ENCODE data around the gene NR0B2. TPM values are rescaled to one million over a fixed set of nuclear protein-coding genes. Genes with fewer than 3 reads are reported as not detected.

NR0B2 gene
- total RNA-seq, 1 experiment from 2014 or later, result not detected

DNA sequence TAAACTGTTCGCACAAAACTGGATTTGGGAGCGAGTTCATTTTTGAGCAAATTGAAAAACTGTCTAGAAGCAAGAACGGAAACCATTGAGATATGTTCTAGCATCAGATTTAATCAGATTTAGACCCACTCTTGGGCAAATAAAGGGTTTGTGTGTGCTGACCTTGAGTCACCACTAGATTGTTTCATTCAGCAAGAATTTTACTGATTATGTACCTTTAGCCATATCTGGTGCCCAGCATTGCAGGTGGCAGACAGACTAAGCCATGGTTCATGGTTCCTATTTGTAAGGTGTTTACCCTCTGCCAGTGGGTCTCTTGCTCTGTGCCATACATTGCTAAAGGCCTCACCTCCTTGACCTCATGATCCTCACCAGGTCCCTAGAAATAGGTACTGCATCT, 9.1 kb upstream of the NR0B2 start:
- peaks cover 4% of the 10 kb centered on the region for H3F3A ChIP-seq (ENCODE audit: low read length, unreplicated experiment)
- peak; percentile 75 for DNase-seq
- H4K20me1 ChIP-seq (ENCODE audit: low read length), result peaks cover 14% of the 10 kb centered on the region; the same call in 1 of the 2 replicates
- H3K4me2 ChIP-seq (ENCODE audit: low read length), result peak overlapping the region; percentile 87
- ChIA-PET POLR2A (ENCODE audit: unreplicated experiment) (no interaction called here), CTCF (no interaction called here)
- peak overlapping the region; percentile 83 for H3K4me3 ChIP-seq (ENCODE audit: low read length)
- ATAC-seq, result peak; percentile 53
- H2AFZ ChIP-seq (ENCODE audit: low read length), result no peak overlapping the region
- H3K9me2 ChIP-seq (replicated peaks; ENCODE audit: low read length), result no peaks in the 10 kb centered on the region
- TF ChIP-seq, protein P1, sequence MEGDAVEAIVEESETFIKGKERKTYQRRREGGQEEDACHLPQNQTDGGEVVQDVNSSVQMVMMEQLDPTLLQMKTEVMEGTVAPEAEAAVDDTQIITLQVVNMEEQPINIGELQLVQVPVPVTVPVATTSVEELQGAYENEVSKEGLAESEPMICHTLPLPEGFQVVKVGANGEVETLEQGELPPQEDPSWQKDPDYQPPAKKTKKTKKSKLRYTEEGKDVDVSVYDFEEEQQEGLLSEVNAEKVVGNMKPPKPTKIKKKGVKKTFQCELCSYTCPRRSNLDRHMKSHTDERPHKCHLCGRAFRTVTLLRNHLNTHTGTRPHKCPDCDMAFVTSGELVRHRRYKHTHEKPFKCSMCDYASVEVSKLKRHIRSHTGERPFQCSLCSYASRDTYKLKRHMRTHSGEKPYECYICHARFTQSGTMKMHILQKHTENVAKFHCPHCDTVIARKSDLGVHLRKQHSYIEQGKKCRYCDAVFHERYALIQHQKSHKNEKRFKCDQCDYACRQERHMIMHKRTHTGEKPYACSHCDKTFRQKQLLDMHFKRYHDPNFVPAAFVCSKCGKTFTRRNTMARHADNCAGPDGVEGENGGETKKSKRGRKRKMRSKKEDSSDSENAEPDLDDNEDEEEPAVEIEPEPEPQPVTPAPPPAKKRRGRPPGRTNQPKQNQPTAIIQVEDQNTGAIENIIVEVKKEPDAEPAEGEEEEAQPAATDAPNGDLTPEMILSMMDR (conservative IDR thresholded peaks at IDR 0.05; ENCODE audit: low read depth, low read length), result no peak
- TF ChIP-seq EZH2 (IDR thresholded peaks at IDR 0.05; ENCODE audit: low read length, unreplicated experiment) (no peak), EZH2phosphoT487 (IDR thresholded peaks at IDR 0.05; ENCODE audit: borderline replicate concordance, low read length) (no peak)
- no peaks in the 10 kb centered on the region for H3K27me3 ChIP-seq (ENCODE audit: low read length)
- peak overlapping the region; percentile 67 for H3K27ac ChIP-seq (ENCODE audit: low read length)
- H3K9ac ChIP-seq (ENCODE audit: low read length), result peak overlapping the region; percentile 93
- H3K36me3 ChIP-seq (ENCODE audit: low read depth, low read length), result peaks cover 22% of the 10 kb centered on the region
- no peaks in the 10 kb centered on the region for H3K9me3 ChIP-seq (ENCODE audit: low read length)
- peaks cover 30% of the 10 kb centered on the region for H3K4me1 ChIP-seq (ENCODE audit: insufficient read depth, low read length)
- intact Hi-C loops (cut with micrococcal nuclease), result loop anchor here (2.0 kb wide), 1 partner anchor 68 kb away; no protein-coding TSS in a partner anchor
- peaks cover 61% of the 10 kb centered on the region for H3K79me2 ChIP-seq (ENCODE audit: low read length)
- BruUV-seq (replicated peaks), result no TSS peak

GRCh38 chr1:26922431-26922729, 8.6 kb upstream of the NR0B2 start:
- H3K9me2 ChIP-seq (replicated peaks; ENCODE audit: low read length), result no peaks in the 10 kb centered on the region
- POLR2A ChIA-PET (ENCODE audit: unreplicated experiment), result no interaction called here
- BruUV-seq (replicated peaks), result TSS peak; percentile 68

More at GRCh38 chr1:26922431-26922729, 8.6 kb upstream of the NR0B2 start:
- peak overlapping the region; percentile 67 for H3K27ac ChIP-seq (ENCODE audit: low read length)
- H3K4me2 ChIP-seq (ENCODE audit: low read length), result peak overlapping the region; percentile 87
- H3K9ac ChIP-seq (ENCODE audit: low read length), result peak overlapping the region; percentile 93
- no peak overlapping the region for H2AFZ ChIP-seq (ENCODE audit: low read length)
- peaks cover 30% of the 10 kb centered on the region for H3K4me1 ChIP-seq (ENCODE audit: insufficient read depth, low read length)
- peaks cover 56% of the 10 kb centered on the region for H3K79me2 ChIP-seq (ENCODE audit: low read length)
- H3F3A ChIP-seq (ENCODE audit: low read length, unreplicated experiment), result no peaks in the 10 kb centered on the region
- no peaks in the 10 kb centered on the region for H3K27me3 ChIP-seq (ENCODE audit: low read length)
- no peaks in the 10 kb centered on the region for H3K9me3 ChIP-seq (ENCODE audit: low read length)
- no peak for DNase-seq
- H4K20me1 ChIP-seq (ENCODE audit: low read length), result peaks cover 14% of the 10 kb centered on the region; the same call in 1 of the 2 replicates
- H3K4me3 ChIP-seq (ENCODE audit: low read length), result peak overlapping the region; percentile 83
- no peak for TF ChIP-seq EZH2phosphoT487 (IDR thresholded peaks at IDR 0.05; ENCODE audit: borderline replicate concordance, low read length)
- TF ChIP-seq EZH2 (IDR thresholded peaks at IDR 0.05; ENCODE audit: low read length, unreplicated experiment), result no peak
- TF ChIP-seq, protein P1 (conservative IDR thresholded peaks at IDR 0.05; ENCODE audit: low read depth, low read length), result no peak
- H3K36me3 ChIP-seq (ENCODE audit: low read depth, low read length), result peaks cover 18% of the 10 kb centered on the region
- intact Hi-C loops (cut with micrococcal nuclease), result loop anchor here (2.0 kb wide), 1 partner anchor 68 kb away; no protein-coding TSS in a partner anchor
- CTCF ChIA-PET, result no interaction called here
- ATAC-seq, result no peak
